NCI-H460 (cell line): ENCODE measurements around the gene CD93. TPM values are rescaled to one million over a fixed set of nuclear protein-coding genes. Genes with fewer than 3 reads are reported as not detected.
A peak's percentile ranks its signal among the peaks of the same experiment; 100 is the strongest.

Source experiments
- DNase-seq: peaks from one replicate; pipeline ENCODE4 v3.0.0-alpha.2; 2016; ENCODE audit warnings: low read depth; ENCODE audit errors: extremely low read depth
- total RNA-seq: library from RNA; depleted of rRNA; stranded (reverse); fragments of >200 nt; shearing (Covaris generic); gene quantifications from 2 replicates; pipeline ENCODE4 v1.2.3, GENCODE V29; 2014

CD93 gene
- total RNA-seq, 1 experiment from 2014 or later: not detected

DNA sequence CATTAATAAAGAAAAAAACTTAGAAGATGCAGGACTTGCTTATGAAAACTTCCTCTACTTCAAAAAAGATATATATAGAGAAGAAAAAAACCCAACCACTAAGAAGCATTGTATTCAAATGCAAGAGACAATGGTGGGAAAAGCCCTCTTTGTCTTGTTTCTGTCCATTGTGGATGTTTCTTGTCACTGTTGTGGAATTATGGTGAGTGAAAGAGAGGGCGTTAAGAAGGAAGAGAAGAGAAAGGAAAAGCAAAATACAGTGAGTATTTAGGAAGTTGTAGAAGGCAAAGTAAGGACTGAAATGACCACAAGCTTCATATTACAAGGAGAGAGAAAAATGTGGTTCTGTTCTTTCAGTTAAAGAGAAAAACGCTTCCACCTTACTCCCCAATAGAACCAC is 22.5 kb downstream of the CD93 start:
- DNase-seq: no peak

DNA sequence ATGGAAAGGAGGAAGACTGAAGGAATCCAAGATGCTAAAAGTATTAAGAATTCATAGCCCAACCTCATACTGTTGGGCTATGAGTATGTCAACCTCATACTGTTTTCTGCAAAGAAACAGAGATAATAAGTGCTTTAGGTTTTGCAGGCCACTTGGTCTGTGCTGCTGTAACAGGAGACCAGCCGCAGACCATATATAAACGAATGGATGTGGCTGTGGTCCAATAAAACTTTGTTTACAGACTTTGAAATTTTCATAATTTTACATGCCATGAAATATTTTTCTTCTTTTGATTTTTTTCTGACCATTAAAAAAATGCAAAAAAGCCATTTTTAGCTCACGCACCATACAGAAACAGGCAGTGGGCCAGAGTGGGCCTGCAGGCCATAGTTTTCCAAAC is 23.0 kb downstream of the CD93 start:
- DNase-seq: no peak

DNA sequence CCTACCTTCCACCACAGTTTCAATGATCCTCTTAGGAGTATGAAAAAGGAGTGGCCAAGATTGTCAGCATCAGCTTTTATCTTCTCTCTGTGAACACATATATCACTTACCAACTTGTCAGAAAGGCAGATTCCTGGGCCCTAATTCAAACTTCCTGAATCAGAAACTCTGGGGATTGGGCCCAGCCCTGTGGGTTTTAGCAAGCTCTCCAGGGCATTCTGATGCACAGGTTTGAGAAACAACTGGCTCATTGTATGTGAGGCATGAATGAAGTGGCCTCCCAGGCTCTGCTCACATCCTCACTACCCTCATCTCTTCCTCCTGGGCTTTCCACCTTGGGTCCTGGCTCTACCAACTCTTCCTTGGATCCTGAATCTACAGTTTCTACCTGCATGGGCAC is 23.5 kb downstream of the CD93 start:
- DNase-seq: no peak

DNA sequence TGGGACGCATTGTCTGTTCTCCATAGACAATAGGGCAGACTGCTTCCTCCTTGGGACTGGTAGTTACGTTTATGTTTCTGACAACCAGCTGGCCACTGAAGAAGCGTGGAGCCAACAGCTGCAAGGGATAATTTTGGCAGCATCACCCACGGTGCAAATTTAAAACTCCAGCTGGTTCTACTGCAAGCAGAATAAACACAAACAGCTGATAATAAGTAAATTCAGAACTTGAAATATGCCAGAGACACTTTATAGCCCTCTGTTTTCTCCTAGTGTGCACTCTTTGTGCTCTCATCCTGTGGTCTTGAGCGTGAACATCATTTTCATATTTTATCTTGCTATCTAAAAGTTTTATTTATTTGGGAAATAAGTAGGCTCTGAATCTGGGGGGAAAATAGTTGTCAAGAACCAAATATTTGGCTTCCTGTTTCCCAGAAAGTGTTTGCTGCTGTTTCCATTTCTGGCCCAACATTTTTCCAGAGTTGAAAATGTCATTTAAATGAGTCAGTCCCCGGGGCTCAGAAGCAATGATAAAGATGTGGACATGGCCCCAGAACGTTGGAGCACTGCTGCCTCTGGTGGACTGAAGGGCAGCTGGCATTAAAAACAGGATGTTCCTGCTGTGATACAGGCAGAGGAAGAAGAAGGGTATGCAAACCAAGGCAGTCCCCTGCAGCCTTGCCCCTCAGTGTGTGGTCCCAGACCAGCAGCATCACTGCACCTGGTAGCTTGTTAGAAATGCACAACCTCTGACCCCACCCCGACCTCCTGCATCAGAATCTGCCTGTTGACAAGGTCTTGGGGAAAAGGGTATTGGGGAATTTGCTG is 24.2 kb downstream of the CD93 start:
- DNase-seq: no peak

DNA sequence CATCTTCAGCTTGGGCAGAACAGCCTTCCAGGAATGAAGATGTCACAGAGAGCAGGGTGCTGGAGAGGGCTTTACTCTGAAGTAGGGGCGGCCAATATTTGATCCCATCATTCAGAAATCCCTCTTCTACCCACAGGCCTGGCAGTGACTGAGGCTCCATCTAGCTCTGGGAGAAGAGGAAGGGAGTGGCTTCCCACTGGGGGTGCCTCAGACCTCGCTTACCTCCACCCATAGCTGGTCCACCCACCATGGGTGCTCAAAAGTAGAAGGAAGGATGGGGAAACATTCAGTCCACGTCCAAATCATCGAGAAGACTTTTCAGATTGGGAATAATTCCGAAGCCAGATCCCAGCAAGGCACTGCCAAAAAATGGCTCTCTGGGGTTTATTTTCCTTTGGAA is 24.9 kb downstream of the CD93 start:
- DNase-seq: no peak

DNA sequence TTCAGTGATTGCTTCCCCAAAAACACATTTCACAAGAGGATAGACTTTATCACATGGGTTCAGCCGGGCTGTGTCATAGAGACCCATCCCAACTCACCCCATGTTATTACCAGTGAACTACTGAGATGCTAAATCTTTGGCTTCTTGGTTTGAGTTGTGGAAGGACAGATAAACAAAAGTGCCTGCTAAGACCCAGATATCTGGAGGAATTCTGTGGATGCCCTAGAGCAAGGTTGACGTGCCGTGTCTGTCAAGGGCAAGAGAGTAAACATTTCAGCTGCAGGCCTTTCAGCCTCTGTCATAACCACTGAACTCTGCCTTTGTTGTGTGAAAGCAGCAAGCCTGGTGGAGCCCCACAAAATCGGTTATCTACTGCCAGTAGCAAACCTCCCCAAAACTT is 25.5 kb downstream of the CD93 start:
- no peak for DNase-seq

DNA sequence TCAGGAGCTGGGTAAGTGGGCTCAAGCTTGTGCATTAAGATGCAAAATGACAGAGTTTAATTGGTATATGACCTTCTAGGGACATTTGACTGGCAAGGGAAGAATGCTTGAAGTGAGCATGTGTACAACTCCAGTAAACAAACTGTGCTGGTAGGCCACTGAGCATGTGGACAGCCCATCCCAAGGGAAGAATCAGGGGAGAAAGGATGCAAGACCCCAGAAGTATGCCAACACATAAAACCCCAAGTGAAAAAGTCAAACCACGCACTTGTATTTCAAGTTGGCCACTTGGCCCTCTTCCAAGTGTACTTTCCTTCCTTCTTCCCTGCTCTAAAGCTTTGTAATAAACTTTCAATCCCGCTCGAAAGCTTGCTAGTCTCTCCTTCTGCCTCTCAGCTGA is 26.3 kb downstream of the CD93 start:
- DNase-seq: no peak

DNA sequence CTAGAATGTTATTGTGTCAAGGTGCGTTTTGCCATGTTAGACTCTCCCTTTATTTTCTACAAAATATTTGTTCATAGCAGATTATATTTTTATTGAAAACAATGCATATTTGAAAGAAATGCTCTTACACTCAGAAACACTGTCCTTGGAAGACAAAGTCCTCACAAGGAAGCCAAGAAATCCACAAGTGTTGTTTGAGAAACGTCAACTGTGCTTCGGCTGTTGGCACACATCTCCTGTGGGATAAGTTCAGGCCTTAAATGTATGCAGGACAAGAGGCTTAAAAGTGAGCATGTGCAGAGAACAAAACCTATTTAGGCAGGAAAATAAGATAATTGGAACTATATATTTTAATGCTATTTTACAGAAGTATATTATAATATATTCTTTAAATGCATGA is 27.1 kb downstream of the CD93 start:
- no peak for DNase-seq

DNA sequence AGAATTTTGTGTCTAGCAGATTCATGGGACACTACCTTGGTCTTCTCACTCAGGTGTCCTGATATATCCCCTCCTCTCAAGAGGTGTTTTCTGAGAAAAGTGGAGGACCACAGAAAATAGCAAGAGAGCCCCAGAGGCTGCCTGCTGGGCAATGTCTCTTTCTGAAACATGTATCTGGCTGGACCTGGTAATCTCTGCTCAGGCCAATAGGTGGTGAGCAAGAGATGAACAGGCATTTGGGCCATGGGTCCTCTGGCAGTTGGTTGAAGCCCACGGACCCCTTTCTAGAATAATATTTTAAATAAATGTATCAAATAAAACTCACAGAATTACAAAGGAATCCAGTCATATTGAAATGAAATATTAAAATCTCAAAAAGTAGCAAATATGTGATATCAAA is 27.9 kb downstream of the CD93 start:
- DNase-seq: no peak

DNA sequence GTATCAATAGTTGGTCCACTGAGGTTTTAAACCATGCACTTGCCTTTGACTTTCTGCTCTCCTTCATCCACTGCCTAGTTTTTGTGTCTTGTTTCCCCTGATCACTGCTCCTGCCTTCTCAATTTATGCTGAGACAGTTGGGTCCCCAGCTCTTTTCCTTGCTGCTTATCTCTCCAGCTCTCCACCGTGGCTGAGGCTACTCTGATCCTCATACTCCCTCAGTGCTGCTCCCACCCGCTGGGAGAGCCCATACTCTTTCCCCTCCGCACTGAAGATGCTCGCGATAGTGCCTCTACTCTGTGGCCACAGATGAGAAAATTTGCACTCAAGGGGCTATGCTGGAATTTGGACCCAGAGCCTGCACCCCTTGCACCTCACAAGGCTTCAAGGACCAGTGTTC is 33.2 kb downstream of the CD93 start:
- no peak for DNase-seq

DNA sequence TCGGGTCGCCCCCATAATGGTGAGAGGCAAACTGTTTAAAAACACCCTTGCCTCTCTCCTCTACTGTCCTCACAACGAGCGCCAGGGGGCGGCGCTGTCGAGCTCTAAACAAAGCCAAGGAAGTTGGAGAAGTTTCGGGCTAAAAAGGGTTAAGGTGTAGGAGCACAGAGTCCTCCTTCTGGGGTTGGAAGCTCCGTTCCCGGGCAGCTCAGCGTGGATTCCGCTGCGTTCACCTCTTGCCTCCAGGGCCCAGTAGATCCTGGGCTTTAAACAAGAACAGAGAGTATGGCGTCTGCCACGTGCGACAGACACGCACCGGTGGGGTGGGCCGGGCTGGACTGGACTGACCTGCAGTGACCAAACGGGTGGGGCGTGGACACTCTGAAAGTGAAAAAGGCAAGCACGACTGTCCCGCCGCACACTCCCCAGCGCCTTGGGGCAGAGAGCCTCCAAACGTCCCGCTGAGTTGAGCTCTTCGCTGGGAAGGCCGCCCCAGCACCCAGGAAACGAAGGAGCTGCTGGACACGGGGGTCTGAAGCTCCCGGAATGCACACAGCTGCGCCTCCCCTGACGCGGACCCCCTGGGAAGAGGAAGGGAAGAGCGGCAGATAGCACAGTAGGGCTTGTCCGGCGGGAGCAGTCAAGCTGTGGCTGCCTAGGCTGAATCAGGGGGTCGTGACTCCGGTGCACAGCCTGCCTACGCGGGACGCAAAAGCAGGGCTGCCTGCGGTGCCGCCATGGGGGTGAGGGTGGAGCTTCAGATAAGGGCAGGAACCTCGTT is 35.1 kb downstream of the CD93 start:
- DNase-seq: peak; percentile 76

DNA sequence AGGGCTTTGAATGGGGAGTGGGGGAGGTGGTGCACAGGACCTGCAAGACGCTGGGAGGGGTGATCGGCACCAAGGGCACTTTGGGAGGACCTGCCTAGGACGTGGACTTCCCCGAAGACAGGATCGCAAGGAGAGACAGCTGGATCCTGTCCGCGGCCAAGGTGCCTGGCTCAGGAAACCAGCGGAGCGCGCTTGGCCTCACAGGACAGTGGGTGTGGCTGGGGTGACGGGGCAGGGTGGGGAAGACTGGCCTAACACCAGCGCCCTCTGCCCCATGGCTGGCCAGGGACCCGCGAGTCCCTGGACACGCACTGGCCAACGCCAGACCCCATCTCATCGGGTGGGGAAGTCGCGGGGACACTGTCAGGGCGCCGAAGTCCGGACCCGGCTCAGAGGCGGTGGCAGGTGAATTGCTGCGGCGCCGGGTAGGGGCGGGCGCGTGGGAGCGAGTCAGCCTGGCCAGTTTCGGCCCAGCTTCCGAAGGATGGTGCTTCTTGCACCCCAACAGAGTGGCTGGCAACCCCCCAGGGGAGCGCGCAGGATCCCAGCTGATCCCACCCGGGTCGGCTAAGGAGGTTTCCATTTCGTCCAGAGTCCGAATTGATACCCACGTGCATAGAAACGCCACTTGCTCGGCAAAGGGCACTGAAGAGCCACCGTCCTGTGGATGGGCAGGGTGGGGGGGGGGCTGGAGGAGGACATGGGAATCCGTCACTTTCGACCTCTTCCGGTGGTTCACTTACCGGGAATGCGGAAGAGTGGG is 35.9 kb downstream of the CD93 start:
- peak; percentile 58 for DNase-seq

DNA sequence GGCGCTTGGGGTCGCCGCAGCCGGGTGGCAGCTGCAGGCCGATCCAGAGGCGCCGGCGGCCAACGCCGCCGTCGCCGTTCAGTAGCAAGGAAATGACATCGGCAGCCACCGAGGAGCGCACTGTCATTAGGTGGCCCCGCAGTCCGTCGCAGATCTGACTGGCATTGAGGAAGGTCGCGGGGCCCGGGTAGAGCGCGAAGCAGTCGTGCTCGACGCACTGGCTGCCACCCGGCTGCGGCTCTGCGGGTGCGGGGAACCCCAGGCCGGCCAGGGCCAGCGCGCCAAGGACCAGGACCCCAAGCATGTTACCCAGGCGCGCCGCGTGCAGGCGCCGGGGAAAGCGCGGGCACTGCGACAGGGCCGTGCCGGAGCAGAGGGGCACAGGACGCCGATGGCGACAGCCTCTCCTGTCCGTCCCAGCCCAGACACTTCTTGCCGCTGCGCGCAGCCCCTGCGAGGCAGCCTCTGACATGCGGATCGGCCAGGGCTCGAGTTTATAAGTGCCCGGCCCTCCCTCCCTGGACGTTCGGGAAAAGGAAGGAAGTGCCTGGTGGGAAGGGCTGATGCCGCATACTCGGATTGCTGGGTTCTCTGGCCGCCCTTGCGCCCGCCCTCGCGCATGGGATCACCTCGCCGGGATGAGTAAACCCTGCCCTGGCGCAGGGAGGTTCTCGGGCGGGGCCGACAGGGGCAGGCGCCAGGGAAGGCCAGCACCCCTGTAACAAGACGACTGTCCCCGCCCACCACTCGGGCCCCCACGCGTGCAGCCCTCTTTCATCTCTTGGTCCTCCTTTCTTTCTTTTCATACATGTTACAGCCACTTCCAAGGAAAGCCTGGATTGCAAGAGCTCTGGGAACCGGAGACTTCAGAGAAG is 36.7 kb downstream of the CD93 start, which contains the start of gene THBD:
Gene THBD, minus strand, starts transcription at position 472 of the 875 bp plus-strand sequence. Its CDS starts 168 bp downstream, at position 304.
- DNase-seq: peak; percentile 79

DNA sequence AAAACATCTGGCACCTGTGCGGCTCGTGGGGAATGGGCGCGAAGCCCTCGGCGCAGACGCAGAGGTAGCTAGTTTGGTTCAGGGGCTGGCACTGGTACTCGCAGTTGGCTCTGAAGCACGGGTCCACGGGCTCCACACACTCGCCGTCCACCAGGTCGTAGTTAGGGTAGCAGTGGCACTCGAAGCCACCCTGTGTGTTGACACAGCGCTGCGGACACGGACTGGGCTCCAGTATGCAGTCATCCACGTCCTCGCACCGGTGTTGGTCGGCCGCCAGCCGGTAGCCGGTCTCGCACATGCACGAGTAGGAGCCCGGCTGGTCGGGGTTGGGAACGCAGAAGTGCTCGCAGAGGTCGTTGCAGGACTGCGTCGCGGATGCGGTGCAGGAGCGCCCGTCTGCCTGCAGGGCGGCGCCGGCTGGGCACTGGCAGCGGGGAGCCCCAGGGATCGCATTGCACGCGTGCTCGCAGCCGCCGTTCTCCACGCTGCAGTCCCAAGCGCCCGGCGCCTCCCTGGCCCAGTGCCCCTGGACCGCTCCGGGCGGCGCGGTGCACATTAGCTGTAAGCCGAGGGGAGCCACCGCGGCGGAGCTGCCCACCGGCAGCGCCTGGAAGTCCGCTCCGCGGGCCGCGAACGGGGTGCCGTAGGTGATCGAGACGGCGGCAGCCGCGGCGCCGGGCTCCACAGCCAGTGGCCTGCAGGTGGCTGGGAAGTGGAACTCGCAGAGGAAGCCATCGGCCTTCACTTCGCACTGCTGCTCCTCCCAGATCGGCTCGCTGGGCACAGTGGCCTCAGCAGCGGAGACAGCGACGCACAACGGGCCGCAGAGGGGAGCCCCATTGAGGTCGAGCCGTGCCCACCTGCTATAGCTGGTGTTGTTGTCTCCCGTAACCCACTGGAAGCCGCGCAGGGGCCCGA is 37.6 kb downstream of the CD93 start:
- DNase-seq: no peak

DNA sequence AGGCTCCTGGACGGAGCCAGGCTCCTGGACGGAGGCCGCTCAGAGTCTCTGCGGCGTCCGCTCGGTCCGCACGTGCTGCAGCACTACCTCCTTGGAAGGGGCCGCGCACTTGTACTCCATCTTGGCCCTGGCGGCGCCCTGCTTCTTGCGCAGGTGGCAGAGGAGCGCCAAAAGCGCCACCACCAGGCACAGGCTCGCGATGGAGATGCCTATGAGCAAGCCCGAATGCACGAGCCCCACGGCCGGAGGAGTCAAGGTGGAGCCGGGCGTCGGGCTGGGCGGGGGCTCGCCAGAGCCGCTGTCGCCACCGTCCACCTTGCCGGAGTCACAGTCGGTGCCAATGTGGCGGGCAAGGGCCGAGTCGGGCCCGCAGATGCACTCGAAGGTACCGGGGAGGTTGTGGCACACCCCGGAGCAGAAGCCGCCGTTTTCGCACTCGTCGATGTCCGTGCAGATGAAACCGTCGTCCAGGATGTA is 38.3 kb downstream of the CD93 start:
- no peak for DNase-seq

DNA sequence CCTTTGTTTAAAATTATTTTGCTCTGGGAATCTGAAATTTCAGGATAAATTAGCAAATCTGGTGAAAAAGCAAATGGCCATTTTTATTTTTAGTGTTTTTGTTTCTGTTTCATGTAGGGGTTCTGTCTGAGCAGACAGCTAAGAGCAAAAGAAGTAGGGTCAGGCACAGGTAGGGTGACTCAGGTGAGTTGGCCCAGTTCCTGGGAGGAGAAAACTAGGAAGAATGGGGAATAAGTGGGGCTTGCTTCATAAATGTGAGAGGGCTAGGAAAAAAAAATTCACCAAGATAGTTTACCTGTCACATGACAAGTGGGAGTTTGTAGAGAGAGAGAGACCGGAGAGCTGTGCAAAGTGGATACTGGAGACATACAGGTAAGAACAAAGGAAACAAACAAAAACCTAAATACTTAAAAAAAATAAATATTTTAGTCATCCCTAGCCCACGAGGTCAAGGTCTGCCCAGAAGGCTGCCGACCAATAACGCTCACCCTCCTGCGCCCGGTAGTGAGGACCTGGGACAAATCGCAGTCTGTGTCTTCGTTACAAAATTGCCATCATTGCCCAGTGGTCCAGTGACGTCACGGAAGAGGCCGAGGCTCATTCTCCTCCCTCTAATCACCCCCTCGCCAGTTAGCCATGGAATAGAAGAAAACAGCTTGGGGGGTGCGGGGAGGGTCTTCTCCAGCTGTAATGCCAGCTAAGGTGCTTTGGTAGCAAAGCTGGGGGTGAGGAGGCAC is 39.0 kb downstream of the CD93 start:
- DNase-seq: no peak

DNA sequence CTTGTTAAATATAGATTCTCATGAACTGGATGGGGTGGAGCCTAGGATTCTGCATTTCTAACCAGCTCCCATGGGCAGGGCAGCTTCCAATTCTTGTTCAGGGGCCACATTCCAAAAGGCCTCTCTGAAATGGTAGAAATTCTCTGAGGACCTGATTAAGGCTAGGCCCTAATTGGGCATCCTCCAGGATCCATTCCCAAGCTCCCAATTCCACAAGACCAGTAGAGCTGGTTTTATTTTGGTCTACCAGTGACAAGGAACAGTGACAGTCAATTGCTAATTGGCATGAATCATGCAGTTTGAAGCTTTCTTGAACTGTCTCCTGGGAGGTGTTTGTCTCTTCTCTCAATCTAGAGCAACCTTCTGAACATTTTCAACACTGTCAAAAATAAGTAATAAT is 39.7 kb downstream of the CD93 start:
- DNase-seq: no peak

DNA sequence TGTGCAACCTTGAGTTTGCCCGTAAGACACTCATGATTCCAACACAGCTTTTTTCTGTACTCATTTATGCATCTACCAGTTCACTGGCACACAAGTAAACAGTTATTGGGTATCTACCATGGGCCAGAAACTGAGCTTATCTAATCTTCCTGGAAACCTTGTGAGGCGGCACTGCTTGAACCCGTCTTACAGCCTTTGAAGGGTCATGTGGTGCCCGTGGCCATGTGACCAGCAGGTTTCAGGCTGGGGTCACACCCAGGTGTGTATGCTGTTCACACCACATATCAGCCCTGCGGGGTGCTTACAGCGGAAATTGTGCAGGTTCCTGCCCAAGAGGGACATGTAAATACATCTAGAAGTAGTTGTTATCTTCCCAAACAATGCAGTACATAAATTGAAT is 42.7 kb downstream of the CD93 start:
- no peak for DNase-seq
